DND-41 (cell line): Measurements from ENCODE around the gene TMEM250.

ENCODE experiments used
- ATAC-seq: fragments of 200-7000 bp; cut with Tn5 transposase; 3 replicates; pipeline ENCODE4 v1.9.1; 2021; ENCODE audit warnings: low read depth; ENCODE audit not compliant: insufficient read depth
- DNase-seq: peaks from one replicate; pipeline ENCODE4 v3.0.0-alpha.2; 2020
- H2AFZ ChIP-seq: 2 replicates; pipeline ENCODE4 v1.6.0; 2012; ENCODE audit warnings: low read depth, low read length
- H3K27ac ChIP-seq: 2 replicates; pipeline ENCODE4 v1.5.1; 2012; ENCODE audit warnings: low read length, inconsistent platforms
- H3K27me3 ChIP-seq: fragments of 200-600 bp; sonication (generic); 2 replicates; pipeline ENCODE4 v1.6.0; 2012; ENCODE audit warnings: low read length, mild to moderate bottlenecking, inconsistent platforms; ENCODE audit not compliant: insufficient read depth, poor library complexity
- H3K36me3 ChIP-seq: 2 replicates; pipeline ENCODE4 v1.5.1; 2012; ENCODE audit warnings: low read length, inconsistent platforms; ENCODE audit not compliant: insufficient read depth
- H3K4me1 ChIP-seq: 2 replicates; pipeline ENCODE4 v1.5.1; 2012; ENCODE audit warnings: mild to moderate bottlenecking, low read length; ENCODE audit not compliant: insufficient read depth
- H3K4me2 ChIP-seq: 2 replicates; pipeline ENCODE4 v1.6.0; 2012; ENCODE audit warnings: mild to moderate bottlenecking, moderate library complexity, low read length, inconsistent platforms; ENCODE audit not compliant: insufficient read depth
- H3K4me3 ChIP-seq, 2 experiments: fragments of 200-600 bp in 1 of 2; shearing (Covaris generic) in 1 of 2; 2 replicates each; pipeline ENCODE4 v1.5.1; 2012 to 2016; ENCODE audit warnings: inconsistent platforms in 2 of 2, low read length in 2 of 2, mild to moderate bottlenecking in 2 of 2, low read depth in 1 of 2, moderate library complexity in 1 of 2
- H3K79me2 ChIP-seq: 2 replicates; pipeline ENCODE4 v1.6.0; 2012; ENCODE audit warnings: low read length, inconsistent platforms; ENCODE audit not compliant: insufficient read depth
- H3K9ac ChIP-seq: 2 replicates; pipeline ENCODE4 v1.6.0; 2012; ENCODE audit warnings: low read depth, mild to moderate bottlenecking, inconsistent platforms, low read length, moderate library complexity
- H3K9me3 ChIP-seq: 2 replicates; pipeline ENCODE4 v1.5.1; 2012; ENCODE audit warnings: low read length, moderate library complexity, mild to moderate bottlenecking, inconsistent platforms; ENCODE audit not compliant: insufficient read depth, severe bottlenecking
- H4K20me1 ChIP-seq: 2 replicates; pipeline ENCODE4 v1.6.0; 2012; ENCODE audit warnings: low read length; ENCODE audit not compliant: insufficient read depth
- EZH2 ChIP-seq: IDR thresholded peaks from 3 replicates; pipeline ENCODE4 v1.6.1; 2012; ENCODE audit warnings: borderline replicate concordance, low read depth, mild to moderate bottlenecking, moderate library complexity, low read length, inconsistent platforms; ENCODE audit not compliant: severe bottlenecking
- TF ChIP-seq, protein P1 (sequence below): IDR thresholded peaks from 2 replicates; pipeline ENCODE4 v1.5.1; 2012; ENCODE audit warnings: borderline replicate concordance, low read length, moderate library complexity, mild to moderate bottlenecking; ENCODE audit not compliant: poor library complexity, severe bottlenecking; ENCODE audit errors: extremely low read depth

The TMEM250 gene

DNA sequence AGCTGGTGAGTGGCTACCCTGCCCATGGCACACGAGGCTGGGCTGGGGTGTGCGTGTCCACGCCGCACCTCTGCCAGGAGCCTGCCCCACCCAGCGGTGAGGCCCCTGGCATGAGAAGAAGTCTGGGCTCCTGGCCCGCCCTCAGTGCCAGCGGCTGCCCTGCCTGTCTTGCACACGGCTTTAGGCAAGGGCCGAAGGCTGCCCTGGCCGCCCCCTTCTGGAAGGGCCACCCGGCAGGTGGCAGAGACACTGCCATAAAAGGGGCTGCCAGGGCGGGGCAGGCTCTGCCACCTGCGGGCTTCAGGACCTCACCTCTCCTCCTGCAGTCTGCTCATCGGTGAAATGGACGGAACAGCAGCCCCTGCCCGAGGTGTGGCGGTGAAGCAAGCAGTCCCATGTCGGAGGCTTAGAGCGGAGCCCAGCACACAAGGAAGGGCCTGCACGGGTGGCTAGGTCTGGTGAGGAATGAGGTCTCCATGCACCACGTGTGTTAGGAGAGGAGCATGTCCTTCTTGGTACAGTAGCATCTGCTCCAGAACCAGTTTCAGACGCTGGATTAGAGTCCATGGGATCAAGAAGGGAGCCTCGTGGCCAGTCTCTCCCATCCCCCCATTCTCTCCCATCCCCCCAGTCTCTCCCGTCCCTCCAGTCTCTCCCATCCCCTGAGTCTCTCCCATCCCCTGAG is 34.8 kb upstream of the TMEM250 start:
- no peak for TF ChIP-seq EZH2
- TF ChIP-seq, protein P1, sequence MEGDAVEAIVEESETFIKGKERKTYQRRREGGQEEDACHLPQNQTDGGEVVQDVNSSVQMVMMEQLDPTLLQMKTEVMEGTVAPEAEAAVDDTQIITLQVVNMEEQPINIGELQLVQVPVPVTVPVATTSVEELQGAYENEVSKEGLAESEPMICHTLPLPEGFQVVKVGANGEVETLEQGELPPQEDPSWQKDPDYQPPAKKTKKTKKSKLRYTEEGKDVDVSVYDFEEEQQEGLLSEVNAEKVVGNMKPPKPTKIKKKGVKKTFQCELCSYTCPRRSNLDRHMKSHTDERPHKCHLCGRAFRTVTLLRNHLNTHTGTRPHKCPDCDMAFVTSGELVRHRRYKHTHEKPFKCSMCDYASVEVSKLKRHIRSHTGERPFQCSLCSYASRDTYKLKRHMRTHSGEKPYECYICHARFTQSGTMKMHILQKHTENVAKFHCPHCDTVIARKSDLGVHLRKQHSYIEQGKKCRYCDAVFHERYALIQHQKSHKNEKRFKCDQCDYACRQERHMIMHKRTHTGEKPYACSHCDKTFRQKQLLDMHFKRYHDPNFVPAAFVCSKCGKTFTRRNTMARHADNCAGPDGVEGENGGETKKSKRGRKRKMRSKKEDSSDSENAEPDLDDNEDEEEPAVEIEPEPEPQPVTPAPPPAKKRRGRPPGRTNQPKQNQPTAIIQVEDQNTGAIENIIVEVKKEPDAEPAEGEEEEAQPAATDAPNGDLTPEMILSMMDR, result no peak
- no peaks in the 10 kb centered on the region for H4K20me1 ChIP-seq
- DNase-seq, result no peak
- H3K27me3 ChIP-seq, result no peaks in the 10 kb centered on the region
- no peaks in the 10 kb centered on the region for H3K36me3 ChIP-seq
- H3K9ac ChIP-seq, result no peak overlapping the region
- no peak overlapping the region for H3K4me2 ChIP-seq
- H3K4me1 ChIP-seq, result no peaks in the 10 kb centered on the region
- ATAC-seq, result no peak
- H3K9me3 ChIP-seq, result no peaks in the 10 kb centered on the region
- H2AFZ ChIP-seq, result no peak overlapping the region
- no peak overlapping the region for H3K27ac ChIP-seq
- H3K79me2 ChIP-seq, result no peaks in the 10 kb centered on the region
- no peak overlapping the region for H3K4me3 ChIP-seq

DNA sequence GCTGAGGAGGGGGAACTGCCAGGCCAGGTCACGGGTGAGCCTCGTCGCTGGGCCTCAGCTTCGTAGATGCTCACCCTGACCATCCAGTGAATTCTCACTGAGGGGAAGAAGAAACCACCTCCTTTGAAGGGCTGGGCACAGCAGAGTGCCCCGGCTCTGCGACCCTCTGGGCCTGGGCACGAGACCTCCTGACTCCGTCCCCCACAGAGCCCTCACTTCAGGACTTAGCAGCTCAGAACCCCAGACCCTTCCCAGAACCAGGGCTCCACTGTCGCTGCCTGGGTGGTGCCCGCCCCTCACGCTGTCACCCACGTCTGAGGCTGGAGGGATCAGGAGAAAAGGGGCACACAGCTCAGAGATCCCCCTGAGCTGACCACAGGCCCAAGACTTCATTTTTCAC is 34.3 kb upstream of the TMEM250 start:
- Histone ChIP-seq H3K4me2 (no peak overlapping the region), H3K9me3 (no peaks in the 10 kb centered on the region), H4K20me1 (no peaks in the 10 kb centered on the region), H3K4me1 (no peaks in the 10 kb centered on the region), H3K36me3 (no peaks in the 10 kb centered on the region), H3K27me3 (no peaks in the 10 kb centered on the region), H3K4me3 (no peak overlapping the region), H3K9ac (no peak overlapping the region), H3K27ac (no peak overlapping the region), H2AFZ (no peak overlapping the region), H3K79me2 (no peaks in the 10 kb centered on the region)
- TF ChIP-seq, protein P1, result no peak
- TF ChIP-seq EZH2, result no peak
- DNase-seq (no peak), ATAC-seq (no peak)

DNA sequence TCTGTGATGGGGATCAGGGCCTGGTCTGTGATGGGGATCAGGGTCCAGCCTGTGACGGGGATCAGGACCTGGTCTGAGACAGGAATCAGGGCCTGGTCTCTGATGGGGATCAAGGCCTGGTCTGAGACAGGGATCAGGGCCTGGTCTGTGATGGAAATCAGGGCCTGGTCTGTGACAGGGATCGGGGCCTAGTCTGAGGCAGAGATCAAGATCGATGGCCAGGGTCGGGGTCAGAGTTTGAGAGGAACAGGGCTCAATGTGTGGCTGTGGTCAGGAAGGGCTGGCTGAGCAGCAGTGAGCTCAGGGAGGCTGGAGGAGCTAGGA is 33.8 kb upstream of the TMEM250 start:
- Histone ChIP-seq H3K79me2 (no peaks in the 10 kb centered on the region), H3K4me1 (no peaks in the 10 kb centered on the region), H3K4me3 (no peak overlapping the region), H3K9ac (no peak overlapping the region), H3K27ac (no peak overlapping the region), H3K27me3 (no peaks in the 10 kb centered on the region), H3K9me3 (no peaks in the 10 kb centered on the region), H3K36me3 (no peaks in the 10 kb centered on the region), H2AFZ (no peak overlapping the region; the same call in 1 of the 2 replicates), H4K20me1 (no peaks in the 10 kb centered on the region), H3K4me2 (no peak overlapping the region)
- DNase-seq (no peak), ATAC-seq (no peak)
- TF ChIP-seq, protein P1, result no peak
- TF ChIP-seq EZH2, result no peak
